ENCODE measurements around the gene ZSCAN22.
"Not testable (repeated sequence)": the region's sequence is repeated elsewhere in the genome, so short reads cannot be mapped to it uniquely, and the experiment has no call there.

ZSCAN22 gene

GRCh38 chr19:58374200-58374599, 47.4 kb downstream of the ZSCAN22 start:
- DNase-seq (ENCODE audit: low read depth) = no peak

GRCh38 chr19:58376724-58377123, 49.9 kb downstream of the ZSCAN22 start:
- not testable (repeated sequence) for DNase-seq (ENCODE audit: low read depth)

- no peak for DNase-seq (ENCODE audit: low read depth)
Measured at GRCh38 chr19:58379246-58379645, 52.5 kb downstream of the ZSCAN22 start.

- no peak for DNase-seq (ENCODE audit: low read depth)
Measured at GRCh38 chr19:58380037-58380661, 53.4 kb downstream of the ZSCAN22 start.

- peak; percentile 97 for DNase-seq (ENCODE audit: low read depth)
Measured at GRCh38 chr19:58380662-58381459, 54.1 kb downstream of the ZSCAN22 start, which contains the start of gene ZNF837. TSS of gene ZNF837 (minus strand) at chr19:58381030. CDS start at chr19:58369332, 11,698 bp downstream.

GRCh38 chr19:58381460-58382212, 54.8 kb downstream of the ZSCAN22 start:
- DNase-seq (ENCODE audit: low read depth) = no peak

GRCh38 chr19:58382997-58383603, 56.3 kb downstream of the ZSCAN22 start:
- DNase-seq (ENCODE audit: low read depth) = no peak

- DNase-seq (ENCODE audit: low read depth) = no peak
Measured at GRCh38 chr19:58385313-58385890, 58.6 kb downstream of the ZSCAN22 start.

GRCh38 chr19:58385891-58386575, 59.2 kb downstream of the ZSCAN22 start:
- DNase-seq (ENCODE audit: low read depth) = no peak

- peak; percentile 94 for DNase-seq (ENCODE audit: low read depth)
Measured at GRCh38 chr19:58386576-58387337, 60.0 kb downstream of the ZSCAN22 start, which contains the start of gene RPS5. TSS of gene RPS5 (plus strand) at chr19:58387269. CDS start at chr19:58388138, 869 bp downstream.

GRCh38 chr19:58387338-58388174, 60.8 kb downstream of the ZSCAN22 start:
- no peak for DNase-seq (ENCODE audit: low read depth)

GRCh38 chr19:58388175-58388526, 61.4 kb downstream of the ZSCAN22 start:
- DNase-seq (ENCODE audit: low read depth) = no peak

Data from stimulated activated CD4-positive, alpha-beta T cell treated with anti-CD3 and anti-CD28 coated beads, Interleukin-2, amount 100 ng/mL, for 4 hours (primary cell).